Uterus (tissue), 4 donors: Measurements from ENCODE around the gene TNS1. TPM values are rescaled to one million over a fixed set of nuclear protein-coding genes. Genes with fewer than 3 reads are reported as not detected.

Experiments
- DNase-seq, 2 donors: peaks; one replicate each; pipeline ENCODE4 v3.0.0-alpha.2; 2019 to 2020
- H3K27ac ChIP-seq, 2 donors: fragments of 200-600 bp; sonication (generic); 1 replicate in 1 of 2; 2 replicates in 1 of 2; pipeline ENCODE4 v1.5.1; 2016 to 2018
- H3K27me3 ChIP-seq, 2 donors: fragments of 200-600 bp; sonication (generic); one replicate each; pipeline ENCODE4 v1.5.1; 2018 to 2019; ENCODE audit warnings: control low read depth in 1 of 2
- H3K36me3 ChIP-seq, 2 donors: fragments of 200-600 bp; sonication (generic); one replicate each; pipeline ENCODE4 v1.5.1; 2019; ENCODE audit warnings: control low read depth in 1 of 2
- H3K4me1 ChIP-seq, 2 donors: fragments of 200-600 bp; sonication (generic); one replicate each; pipeline ENCODE4 v1.5.1; 2018 to 2019; ENCODE audit warnings: control low read depth in 1 of 2
- H3K4me3 ChIP-seq, 2 donors: fragments of 200-600 bp; sonication (generic); 1 replicate in 1 of 2; 2 replicates in 1 of 2; pipeline ENCODE4 v1.5.1; 2018 to 2019; ENCODE audit warnings: mild to moderate bottlenecking in 1 of 2
- H3K9me3 ChIP-seq, 2 donors: fragments of 200-600 bp; sonication (generic); one replicate each; pipeline ENCODE4 v1.5.1; 2019; ENCODE audit warnings: control low read depth in 1 of 2
- POLR2A ChIP-seq, 2 donors: fragments of 450-650 bp; IDR thresholded peaks; one replicate each; pipeline ENCODE4 v1.6.1; 2016; ENCODE audit warnings: antibody characterized with exemption in 2 of 2, mild to moderate bottlenecking in 1 of 2, moderate library complexity in 1 of 2
- intact Hi-C: fragments of 100-400 bp; cut with DNase I; formaldehyde crosslinking; loops from one replicate; pipeline ENCODE4 v1.15.1; 2023; ENCODE audit warnings: low total_unique reads
- microRNA-seq: library from miRNA; unstranded; fragments of <30 nt; microRNA quantifications from one replicate; pipeline ENCODE4, GENCODE V29; 2016; ENCODE audit warnings: borderline microRNAs expressed, borderline replicate concordance
- small RNA-seq: library from RNA; depleted of rRNA; stranded (forward); fragments of <200 nt; gene quantifications from one replicate; pipeline ENCODE3, GENCODE V24; 2016
- total RNA-seq, 4 donors: library from RNA; depleted of rRNA in 3 of 4; stranded (reverse); fragments of >200 nt in 3 of 4; gene quantifications; one replicate each; pipeline versions ENCODE4 v1.1.0 to v1.2.4, GENCODE V29; 2014 to 2023
- TF ChIP-seq, protein P1 (sequence below), 4 experiments: fragments of 200-600 bp in 2 of 4; fragments of 450-650 bp in 2 of 4; sonication (generic) in 2 of 4; IDR thresholded peaks; one replicate each; pipeline ENCODE4 v1.5.1; 2016 to 2019; ENCODE audit warnings: antibody characterized with exemption in 4 of 4, mild to moderate bottlenecking in 2 of 4, moderate library complexity in 1 of 4
- donor health status: DM: yes; HTN: yes; CAD: no.

TNS1 gene
- total RNA-seq, 4 donors from 2014 or later = 144 to 1,338 (median 313) TPM

DNA sequence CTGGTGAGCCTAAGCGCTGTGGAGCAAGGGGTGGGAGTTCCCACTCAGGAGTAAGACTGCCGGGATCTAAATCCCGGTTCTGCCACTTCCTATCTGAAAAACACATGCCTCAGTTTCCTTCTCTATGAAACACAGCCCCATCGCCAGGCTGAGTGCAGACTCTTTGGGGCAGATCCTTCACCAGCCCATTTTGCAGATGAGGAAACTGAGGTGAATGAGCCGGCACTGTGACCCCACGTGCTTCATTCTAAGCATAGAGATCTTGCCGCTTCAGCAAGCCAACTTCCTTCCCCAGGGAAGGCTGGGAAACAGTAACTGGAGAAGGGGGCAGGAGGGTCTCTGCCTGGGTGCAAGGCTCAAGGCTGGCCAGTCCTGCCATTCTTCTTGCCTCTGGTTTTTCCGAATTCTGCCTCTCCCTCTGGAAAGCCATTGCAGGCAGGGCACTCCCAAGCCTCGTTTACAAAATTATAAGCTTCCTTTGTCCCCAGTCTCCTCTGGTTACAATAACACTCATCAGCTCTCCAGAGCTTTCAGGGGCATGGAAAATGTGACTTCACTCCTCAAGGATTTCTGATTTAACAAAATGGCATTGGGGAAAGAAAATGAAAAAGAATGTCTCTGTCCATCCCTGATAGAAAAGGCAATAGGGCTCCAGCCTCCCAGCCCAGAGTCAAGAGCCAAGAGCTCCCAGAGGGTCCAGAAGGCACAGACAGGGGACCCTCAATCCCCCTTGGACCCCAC, 249.2 kb downstream of the TNS1 start:
- Histone ChIP-seq H3K4me3 (no peak overlapping the region), H3K27me3 (no peaks in the 10 kb centered on the region), H3K27ac (no peak overlapping the region), H3K9me3 (no peaks in the 10 kb centered on the region), H3K4me1 (no peaks in the 10 kb centered on the region), H3K36me3 (no peaks in the 10 kb centered on the region)
- intact Hi-C loops = no loop called here
- no peak for DNase-seq
- no peak for TF ChIP-seq POLR2A (IDR thresholded peaks at IDR 0.05)
- TF ChIP-seq, protein P1, sequence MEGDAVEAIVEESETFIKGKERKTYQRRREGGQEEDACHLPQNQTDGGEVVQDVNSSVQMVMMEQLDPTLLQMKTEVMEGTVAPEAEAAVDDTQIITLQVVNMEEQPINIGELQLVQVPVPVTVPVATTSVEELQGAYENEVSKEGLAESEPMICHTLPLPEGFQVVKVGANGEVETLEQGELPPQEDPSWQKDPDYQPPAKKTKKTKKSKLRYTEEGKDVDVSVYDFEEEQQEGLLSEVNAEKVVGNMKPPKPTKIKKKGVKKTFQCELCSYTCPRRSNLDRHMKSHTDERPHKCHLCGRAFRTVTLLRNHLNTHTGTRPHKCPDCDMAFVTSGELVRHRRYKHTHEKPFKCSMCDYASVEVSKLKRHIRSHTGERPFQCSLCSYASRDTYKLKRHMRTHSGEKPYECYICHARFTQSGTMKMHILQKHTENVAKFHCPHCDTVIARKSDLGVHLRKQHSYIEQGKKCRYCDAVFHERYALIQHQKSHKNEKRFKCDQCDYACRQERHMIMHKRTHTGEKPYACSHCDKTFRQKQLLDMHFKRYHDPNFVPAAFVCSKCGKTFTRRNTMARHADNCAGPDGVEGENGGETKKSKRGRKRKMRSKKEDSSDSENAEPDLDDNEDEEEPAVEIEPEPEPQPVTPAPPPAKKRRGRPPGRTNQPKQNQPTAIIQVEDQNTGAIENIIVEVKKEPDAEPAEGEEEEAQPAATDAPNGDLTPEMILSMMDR (IDR thresholded peaks at IDR 0.05) = no peak

DNA sequence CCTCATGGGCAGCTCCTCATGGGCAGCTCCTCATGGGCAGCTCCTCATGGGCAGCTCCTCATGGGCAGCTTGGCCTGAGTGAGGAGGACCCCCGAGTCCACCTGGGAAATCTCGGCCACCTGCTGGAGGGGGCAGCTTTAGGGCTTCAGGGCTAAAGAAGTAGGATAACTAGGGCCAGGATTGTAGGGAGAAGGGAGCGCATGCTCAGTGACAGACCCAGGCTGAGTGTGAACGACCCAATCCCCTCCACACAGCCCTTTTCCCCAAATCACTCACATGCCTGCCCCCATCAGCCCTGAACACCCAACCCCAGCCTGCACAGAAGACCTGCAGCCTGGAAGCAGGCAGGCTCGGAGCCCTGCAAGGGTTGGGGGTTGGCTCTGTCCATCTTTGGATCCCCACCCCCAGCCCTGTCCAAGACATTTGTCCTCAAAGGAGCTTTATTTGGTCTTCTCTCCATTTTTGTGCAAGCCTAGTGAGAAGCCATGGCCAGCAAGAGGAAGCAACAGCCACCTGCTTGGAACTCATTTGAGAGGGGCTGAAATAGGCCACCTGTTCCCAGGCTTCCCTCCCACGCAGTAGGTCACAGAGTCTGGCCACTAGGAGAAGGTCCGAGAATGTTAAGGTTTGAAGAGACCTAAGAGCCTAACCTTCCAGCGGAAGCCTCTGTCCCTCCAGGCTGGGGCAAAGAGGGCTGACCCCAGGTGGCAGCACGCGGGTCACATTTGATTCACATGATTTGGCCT, 249.9 kb downstream of the TNS1 start:
- H3K4me3 ChIP-seq = no peak overlapping the region
- TF ChIP-seq, protein P1 (IDR thresholded peaks at IDR 0.05) = no peak
- TF ChIP-seq POLR2A (IDR thresholded peaks at IDR 0.05) = no peak
- no peaks in the 10 kb centered on the region for H3K27me3 ChIP-seq
- DNase-seq = no peak
- intact Hi-C loops = no loop called here
- H3K36me3 ChIP-seq = no peaks in the 10 kb centered on the region
- H3K27ac ChIP-seq = no peak overlapping the region
- no peaks in the 10 kb centered on the region for H3K9me3 ChIP-seq
- H3K4me1 ChIP-seq = no peaks in the 10 kb centered on the region

DNA sequence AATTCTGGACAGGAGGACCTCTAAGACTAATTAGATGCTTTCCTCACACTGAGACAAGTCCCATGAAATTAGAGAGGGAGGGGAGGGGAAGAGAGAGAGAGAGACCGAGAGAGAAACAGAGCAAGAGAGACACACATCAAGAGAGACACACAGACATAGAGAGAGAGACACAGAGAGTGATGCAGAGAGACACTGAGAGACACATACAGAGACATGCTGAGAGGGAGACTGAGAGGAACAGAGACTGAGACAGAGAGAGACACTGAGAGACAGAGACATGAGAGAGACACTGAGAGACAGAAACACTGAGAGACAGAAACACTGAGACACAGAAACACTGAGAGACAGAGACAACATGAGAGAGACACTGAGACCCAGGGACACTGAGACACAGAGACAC, 250.8 kb downstream of the TNS1 start:
- intact Hi-C loops = no loop called here
- DNase-seq = no peak
- H3K27ac ChIP-seq = no peak overlapping the region
- H3K4me1 ChIP-seq = no peaks in the 10 kb centered on the region
- no peaks in the 10 kb centered on the region for H3K27me3 ChIP-seq
- TF ChIP-seq, protein P1 (IDR thresholded peaks at IDR 0.05) = no peak
- no peak for TF ChIP-seq POLR2A (IDR thresholded peaks at IDR 0.05)
- no peak overlapping the region for H3K4me3 ChIP-seq
- no peaks in the 10 kb centered on the region for H3K36me3 ChIP-seq
- no peaks in the 10 kb centered on the region for H3K9me3 ChIP-seq

DNA sequence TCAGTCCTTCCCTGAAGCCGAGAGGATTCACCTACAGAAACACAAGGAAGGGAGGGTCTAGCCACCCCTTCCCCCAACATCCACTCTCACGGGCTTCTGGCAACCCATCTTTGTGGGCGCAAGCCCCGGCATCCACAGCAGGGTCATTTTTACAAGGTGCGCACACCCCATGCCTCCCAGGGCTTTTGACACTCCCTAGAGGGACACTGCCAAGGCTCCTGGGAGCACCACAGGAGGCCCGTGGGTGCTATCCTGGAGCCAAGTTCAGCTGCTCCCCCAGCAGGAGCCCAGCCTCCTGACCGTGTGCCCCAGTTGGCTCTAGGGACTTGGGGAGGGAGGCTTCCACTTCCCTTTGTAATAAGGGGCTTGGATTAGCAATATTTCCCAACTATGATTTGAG, 251.6 kb downstream of the TNS1 start:
- no peaks in the 10 kb centered on the region for H3K27me3 ChIP-seq
- H3K9me3 ChIP-seq = no peaks in the 10 kb centered on the region
- no peak overlapping the region for H3K27ac ChIP-seq
- no peak overlapping the region for H3K4me3 ChIP-seq
- TF ChIP-seq, protein P1 (IDR thresholded peaks at IDR 0.05) = no peak
- no peak for TF ChIP-seq POLR2A (IDR thresholded peaks at IDR 0.05)
- H3K4me1 ChIP-seq = no peaks in the 10 kb centered on the region
- intact Hi-C loops = no loop called here
- no peak for DNase-seq
- no peaks in the 10 kb centered on the region for H3K36me3 ChIP-seq

Small RNAs within 50 kb of the gene (microRNA-seq; reads per million reads assigned to microRNA genes)
- not detected for gene MIR6809

Small RNAs within 50 kb of the gene (small RNA-seq; reads per million reads assigned to genes)
- not detected for gene MIR6809

Other genes starting within 250 kb of the TNS1 start
- under 1 TPM in 1 of 4 donors, not detected in 3; 0.07 TPM for gene RUFY4, start 66.3 kb upstream of the TNS1 start, total RNA-seq
- under 1 TPM in 2 of 4 donors, not detected in 2; 0.07 to 0.91 TPM for gene CXCR2, start 123.0 kb upstream of the TNS1 start, total RNA-seq
- under 1 TPM in 1 of 4 donors, not detected in 3; 0.18 TPM for gene CXCR1, start 164.0 kb upstream of the TNS1 start, total RNA-seq
- 100 to 1,000 TPM in 3 of 4 donors, 10 to 100 TPM in 1; 87.9 to 162 (median 159) TPM for gene ARPC2, start 214.2 kb upstream of the TNS1 start, total RNA-seq